HG02759 (cell line): ENCODE measurements around the gene SLC38A6.

Experiments used
- ATAC-seq: cut with Tn5 transposase; IDR thresholded peaks from one replicate; pipeline ENCODE4 v1.9.1; 2021; ENCODE audit warnings: mild to moderate bottlenecking, moderate library complexity; ENCODE audit not compliant: unreplicated experiment

The SLC38A6 gene

GRCh38 chr14:61101803-61102548 lies 120.9 kb downstream of the SLC38A6 start:
- ATAC-seq, result no peak
